ENCODE results near the gene KCNAB1.
"Not testable (repeated sequence)": the region's sequence is repeated elsewhere in the genome, so short reads cannot be mapped to it uniquely, and the experiment has no call there.

The KCNAB1 gene

GRCh38 chr3:156222381-156222780 is 102.0 kb downstream of the KCNAB1 start:
- FAIRE-seq: not testable (repeated sequence)

DNA sequence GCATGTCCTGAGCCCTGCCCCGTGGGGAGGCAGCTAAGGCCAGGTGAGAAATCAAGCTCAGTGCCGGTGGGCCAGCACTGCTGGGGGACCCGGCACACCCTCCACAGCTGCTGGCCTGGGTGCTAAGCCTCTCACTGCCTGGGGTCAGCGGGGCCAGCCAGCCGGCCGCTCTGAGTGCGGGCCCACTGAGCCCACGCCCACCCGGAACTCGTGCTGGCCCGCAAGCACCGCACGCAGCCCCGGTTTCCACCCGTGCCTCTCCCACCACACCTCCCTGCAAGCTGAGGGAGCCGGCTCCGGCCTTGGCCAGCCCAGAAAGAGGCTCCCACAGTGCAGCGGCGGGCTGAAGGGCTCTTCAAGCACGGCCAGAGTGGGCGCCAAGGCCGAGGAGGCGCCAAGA is 103.7 kb downstream of the KCNAB1 start:
- not testable (repeated sequence) for FAIRE-seq

DNA sequence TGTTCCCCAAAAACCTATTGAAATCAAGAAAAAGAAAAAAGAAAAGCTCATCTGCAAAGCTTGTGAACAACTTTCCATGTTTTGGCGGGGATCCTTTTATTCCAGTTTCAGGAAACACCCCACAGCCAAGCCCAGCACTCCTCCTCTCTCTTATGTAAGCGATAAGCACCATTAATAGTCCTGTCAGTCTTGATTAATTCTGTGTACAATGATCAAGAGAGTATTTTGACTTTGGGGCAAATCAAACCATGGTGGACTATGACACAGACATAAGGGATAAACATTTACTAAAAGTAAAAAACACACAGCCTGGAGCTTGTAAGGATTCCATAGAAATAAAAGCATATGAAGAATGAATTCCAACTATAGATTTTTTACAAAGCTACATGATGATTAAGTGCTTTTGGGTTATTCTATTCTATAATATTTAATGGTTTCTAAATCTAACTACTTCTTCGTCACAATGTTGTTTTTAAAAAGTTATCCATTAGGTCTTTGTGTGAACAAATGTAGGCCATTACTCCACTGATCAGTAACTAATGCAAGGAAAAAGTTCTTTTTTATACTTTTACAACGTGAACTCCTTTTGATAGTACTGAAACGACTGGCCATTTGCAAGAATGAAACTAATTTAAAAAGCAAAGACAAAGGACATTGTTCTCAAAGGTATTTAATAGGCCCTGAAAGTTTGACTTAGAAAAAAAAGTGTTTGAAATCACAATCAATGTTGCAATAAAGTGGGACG is 106.5 kb downstream of the KCNAB1 start:
- FAIRE-seq: no peak

DNA sequence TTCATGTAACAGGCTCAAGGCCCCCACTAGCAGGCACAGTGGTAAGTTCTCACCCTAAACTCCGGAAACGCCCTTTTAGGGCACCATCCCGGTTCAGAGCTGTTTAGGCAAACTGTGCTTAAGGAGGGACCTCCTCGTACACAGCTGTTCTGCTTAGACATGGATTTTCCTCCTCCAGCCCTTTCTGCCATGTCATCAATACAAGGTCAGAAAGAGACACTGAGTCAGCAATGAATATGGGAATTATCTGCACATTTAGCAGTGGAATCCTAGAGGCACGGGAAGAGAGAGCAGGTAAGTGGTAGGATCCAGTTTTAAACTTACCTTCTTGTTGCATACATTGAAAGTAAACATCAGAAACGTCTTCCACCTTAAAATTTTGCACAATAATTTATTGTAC is 107.3 kb downstream of the KCNAB1 start:
- no peak for FAIRE-seq

DNA sequence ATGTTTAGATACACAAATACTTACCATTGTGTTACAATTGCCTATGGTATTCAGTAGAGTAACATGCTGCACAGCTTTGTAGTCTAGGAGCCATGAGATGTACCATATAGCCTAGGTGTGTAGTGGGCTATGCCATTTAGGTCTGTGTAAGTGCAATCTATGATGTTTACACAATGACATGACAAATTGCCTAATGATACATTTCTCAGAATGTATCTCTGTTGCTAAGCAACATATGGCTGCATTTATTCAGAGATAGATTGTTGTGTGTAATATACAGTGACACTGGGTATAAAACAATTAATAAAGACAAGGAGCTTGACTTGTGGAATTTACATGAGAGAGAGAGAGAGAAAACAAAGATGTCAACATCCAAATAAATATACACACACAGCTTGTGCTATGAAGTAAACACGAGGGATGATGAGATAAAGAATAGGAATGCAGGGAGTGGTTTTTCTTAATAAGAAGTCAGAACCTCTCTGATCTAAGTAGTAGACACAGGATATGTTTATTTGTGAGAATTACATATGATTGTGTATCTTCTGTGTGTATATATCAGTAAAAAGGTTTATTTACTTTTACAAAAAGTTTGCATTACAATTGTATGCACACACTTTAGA is 110.0 kb downstream of the KCNAB1 start:
- no peak for FAIRE-seq

DNA sequence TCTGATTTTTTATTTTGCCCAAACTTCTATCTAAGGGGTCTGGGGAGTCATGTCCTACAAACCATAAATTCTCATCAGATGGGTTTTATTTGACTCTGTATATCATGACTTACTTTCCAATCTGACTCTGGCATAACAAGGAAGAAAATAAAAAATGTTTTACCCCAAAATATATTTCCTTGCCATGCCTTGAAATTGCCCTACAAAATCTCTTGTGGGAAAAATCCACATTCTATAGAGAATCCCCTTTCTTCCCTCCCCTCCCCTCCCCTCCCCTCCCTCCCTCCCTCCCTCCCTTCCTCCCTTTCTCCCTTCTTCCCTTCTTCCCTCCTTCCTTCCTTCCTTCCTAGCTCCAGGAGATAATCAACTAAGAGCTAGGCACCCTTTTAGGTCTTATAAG is 110.8 kb downstream of the KCNAB1 start:
- FAIRE-seq: not testable (repeated sequence)

- FAIRE-seq: no peak
These were observed 113.5 kb downstream of the KCNAB1 start for GRCh38 chr3:156233876-156234275.

GRCh38 chr3:156236556-156237260 is 116.3 kb downstream of the KCNAB1 start:
- no peak for FAIRE-seq

DNA sequence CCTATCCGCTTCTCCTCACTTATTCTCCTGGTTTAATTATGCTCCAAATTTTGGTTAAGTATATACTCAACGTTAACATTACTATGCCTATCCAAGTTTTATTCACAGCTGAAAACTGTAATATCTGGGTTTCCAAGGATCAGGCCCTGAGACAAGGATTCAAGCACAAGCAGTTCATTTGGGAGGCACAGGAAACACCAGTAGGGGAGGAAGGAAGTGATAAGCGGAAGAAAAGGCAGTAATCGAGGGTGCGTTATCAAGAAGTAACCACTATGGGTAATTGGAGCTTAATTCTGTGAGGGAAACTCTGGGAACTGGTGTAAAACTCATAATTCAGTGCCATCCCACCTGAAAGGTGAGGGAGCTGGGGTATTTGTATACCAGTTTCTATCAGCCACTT is 120.3 kb downstream of the KCNAB1 start:
- no peak for FAIRE-seq

GRCh38 chr3:156246961-156247725 is 126.8 kb downstream of the KCNAB1 start:
- FAIRE-seq: no peak

- no peak for FAIRE-seq
These were observed 130.2 kb downstream of the KCNAB1 start for GRCh38 chr3:156250550-156250949.

GRCh38 chr3:156251424-156251823 is 131.0 kb downstream of the KCNAB1 start:
- FAIRE-seq: no peak

- FAIRE-seq: no peak
These were observed 132.3 kb downstream of the KCNAB1 start for GRCh38 chr3:156252656-156253055.

- FAIRE-seq: no peak
These were observed 132.8 kb downstream of the KCNAB1 start for GRCh38 chr3:156253150-156253549.

GRCh38 chr3:156256256-156256655 is 135.9 kb downstream of the KCNAB1 start:
- no peak for FAIRE-seq

GRCh38 chr3:156256945-156257344 is 136.6 kb downstream of the KCNAB1 start:
- FAIRE-seq: no peak

GRCh38 chr3:156258301-156258700 is 137.9 kb downstream of the KCNAB1 start:
- FAIRE-seq: no peak

- FAIRE-seq: no peak
These were observed 139.5 kb downstream of the KCNAB1 start for GRCh38 chr3:156259896-156260295.

DNA sequence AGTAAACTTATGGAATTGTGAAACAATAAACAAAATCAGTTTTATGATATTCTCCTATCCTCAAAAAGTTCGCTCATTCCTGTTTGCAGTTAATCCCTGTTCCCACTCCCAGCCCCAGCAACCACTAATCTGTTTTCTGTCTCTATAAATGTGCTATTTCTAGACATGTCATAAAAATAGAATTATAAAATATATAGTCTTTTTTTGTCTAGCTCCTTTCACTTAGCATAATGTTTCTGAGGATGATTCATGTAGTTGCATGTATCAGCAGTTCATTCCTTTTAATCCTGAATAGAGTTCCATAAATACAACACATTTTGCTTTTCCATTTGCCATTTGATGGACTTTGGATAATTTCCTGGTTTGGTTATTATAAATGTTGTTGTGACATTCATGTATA is 140.0 kb downstream of the KCNAB1 start:
- FAIRE-seq: no peak

DNA sequence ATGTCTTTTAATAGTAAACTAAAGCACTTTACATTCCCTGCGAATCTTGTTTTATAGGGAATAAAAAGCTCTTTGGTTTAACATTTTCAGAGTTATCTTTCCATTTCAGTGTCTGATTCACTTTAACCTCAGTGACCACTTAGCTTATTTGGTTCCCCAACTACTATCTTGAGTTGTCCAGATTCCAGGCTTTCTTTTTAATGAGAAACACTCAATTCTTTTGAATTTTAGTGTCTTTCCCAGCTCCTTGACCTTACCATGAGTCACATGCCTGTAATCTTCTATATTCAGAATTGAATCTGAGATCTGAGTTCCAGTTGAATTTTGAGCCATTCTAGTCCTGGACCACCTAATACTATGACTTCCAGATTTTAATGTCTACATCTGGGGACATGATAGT is 144.4 kb downstream of the KCNAB1 start:
- FAIRE-seq: no peak

DNA sequence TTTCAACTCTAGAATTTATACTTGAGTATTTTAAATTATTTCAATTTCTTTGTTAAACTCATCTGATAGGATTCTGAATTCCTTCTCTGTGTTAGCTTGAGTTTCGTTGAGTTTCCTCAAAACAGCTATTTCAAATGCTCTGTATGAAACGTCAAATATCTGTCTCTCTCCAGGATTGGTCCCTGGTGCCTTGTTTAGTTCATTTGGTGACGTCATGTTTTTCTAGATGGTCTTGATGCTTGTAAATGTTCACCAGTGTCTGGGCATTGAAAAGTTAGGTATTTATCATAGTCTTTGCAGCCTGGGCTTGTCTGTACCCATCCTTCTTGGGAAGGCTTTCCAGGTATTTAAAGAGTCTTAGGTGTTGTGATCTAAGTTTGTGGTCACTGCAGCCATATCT is 151.1 kb downstream of the KCNAB1 start:
- FAIRE-seq: no peak

DNA sequence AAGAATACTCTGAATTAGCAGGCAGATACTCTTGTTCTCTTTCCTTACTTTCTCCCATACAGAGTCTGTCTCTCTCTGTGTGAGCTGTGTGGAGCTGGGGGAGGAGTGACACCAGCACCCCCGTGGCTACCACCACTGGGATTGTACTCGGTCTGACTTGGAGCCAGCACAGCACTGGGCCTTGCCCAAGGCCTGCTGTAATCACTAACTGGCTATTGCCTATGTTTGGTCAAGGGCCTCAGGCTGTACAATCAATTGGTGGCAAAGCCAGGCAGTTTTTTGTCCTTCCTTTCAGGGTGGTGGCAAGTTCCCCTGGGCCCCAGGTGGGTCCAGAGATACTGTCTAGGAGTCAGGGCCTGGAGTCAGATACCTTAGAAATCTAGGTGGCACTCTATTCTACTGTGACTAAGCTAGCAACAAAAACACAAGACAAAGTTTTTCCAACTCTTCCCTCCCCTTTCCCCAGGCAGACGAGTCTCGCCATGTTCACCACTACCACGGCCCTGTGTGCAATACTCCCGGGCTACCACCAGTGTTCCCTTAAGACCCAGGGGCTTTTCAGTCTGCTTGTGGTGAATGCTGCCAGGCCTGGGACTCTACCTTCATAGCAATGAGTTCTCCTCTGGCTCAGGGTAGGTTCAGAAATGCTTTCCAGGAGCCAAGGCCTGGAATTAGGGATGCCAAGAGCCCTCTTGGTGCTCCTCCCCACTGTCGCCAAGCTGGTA is 151.8 kb downstream of the KCNAB1 start:
- FAIRE-seq: no peak
